PFSK-1 (cell line): ENCODE measurements around the gene DAND5.

Experiments used
- POLR2AphosphoS5 ChIP-seq: IDR thresholded peaks from 2 replicates; pipeline ENCODE4 v1.6.1; 2012; ENCODE audit warnings: low read depth, mild to moderate bottlenecking, control low read depth, low read length, moderate library complexity
- REST ChIP-seq, 2 experiments: IDR thresholded peaks; 2 replicates each; pipeline versions ENCODE4 v1.6.1 to v1.8.0; 2011 to 2012; ENCODE audit warnings: low read depth in 2 of 2, low read length in 2 of 2, control low read depth in 1 of 2, inconsistent platforms in 1 of 2, mild to moderate bottlenecking in 1 of 2, moderate library complexity in 1 of 2; ENCODE audit not compliant: insufficient read depth in 1 of 2
- TAF1 ChIP-seq: IDR thresholded peaks from 2 replicates; pipeline ENCODE4 v1.6.1; 2012; ENCODE audit warnings: low read length, control low read depth, borderline replicate concordance; ENCODE audit not compliant: insufficient read depth

DNA sequence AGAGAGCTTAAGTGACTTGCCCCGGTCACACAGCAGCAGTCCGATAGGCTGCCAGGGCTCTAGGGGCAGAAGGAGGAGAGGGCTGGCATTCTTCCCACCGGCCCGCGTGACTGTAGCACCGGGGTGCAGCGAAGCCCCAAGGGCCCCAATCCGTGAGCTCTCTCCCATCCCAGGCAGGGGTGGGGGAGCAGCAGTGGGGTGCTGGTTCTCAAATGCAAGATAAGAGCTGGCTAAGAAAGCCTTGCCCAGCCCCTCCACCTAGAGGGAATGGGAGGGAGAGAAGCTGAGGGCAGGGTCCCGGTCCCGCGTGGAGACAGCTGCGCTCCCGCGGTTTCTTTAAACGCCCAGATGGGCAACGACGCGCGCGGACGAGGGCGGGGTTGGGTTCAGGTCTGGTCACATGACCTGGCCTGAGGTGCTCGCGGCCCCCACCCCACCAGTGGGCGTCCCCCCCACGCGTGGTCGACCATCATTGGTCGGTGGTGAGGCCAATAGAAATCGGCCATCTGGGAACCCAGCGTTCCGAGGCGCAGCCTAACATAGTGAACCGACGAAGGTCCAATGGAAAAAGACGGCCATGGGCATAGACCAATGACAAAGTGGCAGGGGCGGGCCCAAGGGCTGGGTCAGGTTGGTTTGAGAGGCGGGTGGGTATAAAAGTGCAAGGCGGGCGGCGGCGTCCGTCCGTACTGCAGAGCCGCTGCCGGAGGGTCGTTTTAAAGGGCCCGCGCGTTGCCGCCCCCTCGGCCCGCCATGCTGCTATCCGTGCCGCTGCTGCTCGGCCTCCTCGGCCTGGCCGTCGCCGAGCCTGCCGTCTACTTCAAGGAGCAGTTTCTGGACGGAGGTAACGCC, 31.2 kb upstream of the DAND5 start, which contains the start of gene CALR:
- no peak; the same call in 1 of the 2 replicates for TF ChIP-seq TAF1
- 0 out of 4 replicates have a peak, but pooled peaks of 1 of the 2 experiments have one; percentile 32 for TF ChIP-seq REST (IDR thresholded peaks at IDR 0.05; ENCODE audit: insufficient read depth in 1 of 2, low read depth in 2 of 2, low read length in 2 of 2)
- TF ChIP-seq POLR2AphosphoS5 = peak; percentile 95
